K562 (cell line): ENCODE data around the gene SLC34A1. TPM values are rescaled to one million over a fixed set of nuclear protein-coding genes. Genes with fewer than 3 reads are reported as not detected.

Experiments used
- DACH1 ChIP-seq: fragments of 450-650 bp; IDR thresholded peaks from 2 replicates; pipeline ENCODE4 v1.6.1; 2018; ENCODE audit not compliant: partially characterized antibody
- EWSR1 ChIP-seq: fragments of 450-650 bp; IDR thresholded peaks from 2 replicates; pipeline ENCODE4 v1.6.1; 2018; ENCODE audit warnings: borderline replicate concordance, mild to moderate bottlenecking, low read depth, moderate library complexity; ENCODE audit not compliant: partially characterized antibody
- HBP1 ChIP-seq: fragments of 450-650 bp; formaldehyde crosslinking; IDR thresholded peaks from 2 replicates; pipeline ENCODE4 v1.4.0; 2022; ENCODE audit warnings: missing genetic modification characterization
- HDAC1 ChIP-seq, 2 experiments: fragments of 450-650 bp; IDR thresholded peaks; 2 replicates each; pipeline ENCODE4 v1.6.1; 2016 to 2017; ENCODE audit warnings: inconsistent platforms in 1 of 2, mild to moderate bottlenecking in 1 of 2, moderate library complexity in 1 of 2
- ILF3 ChIP-seq: fragments of 450-650 bp; IDR thresholded peaks from 2 replicates; pipeline ENCODE4 v1.6.1; 2018; ENCODE audit warnings: antibody characterized with exemption, mild to moderate bottlenecking, moderate library complexity, borderline replicate concordance
- IRF1 ChIP-seq: sonication (generic); formaldehyde crosslinking; IDR thresholded peaks from 2 replicates; pipeline ENCODE4 v1.8.0; 2022; ENCODE audit warnings: missing genetic modification reagents, mild to moderate bottlenecking, borderline replicate concordance
- IRF9 ChIP-seq: fragments of 450-650 bp; IDR thresholded peaks from 2 replicates; pipeline ENCODE4 v1.6.1; 2016; ENCODE audit warnings: missing biosample characterization, missing genetic modification characterization
- LCOR ChIP-seq: sonication (generic); formaldehyde crosslinking; IDR thresholded peaks from 2 replicates; pipeline ENCODE4 v1.8.0; 2022; ENCODE audit warnings: mild to moderate bottlenecking, missing genetic modification reagents
- MAFF ChIP-seq: IDR thresholded peaks from 2 replicates; pipeline ENCODE4 v1.6.1; 2012; ENCODE audit warnings: low read length, improper control_type of control experiment
- MXD1 ChIP-seq: fragments of 250-450 bp; sonication (Bioruptor Pico); IDR thresholded peaks from 2 replicates; pipeline ENCODE4 v1.8.0; 2021; ENCODE audit warnings: borderline replicate concordance, mild to moderate bottlenecking, moderate library complexity; ENCODE audit not compliant: poor library complexity, severe bottlenecking
- NCOA2 ChIP-seq, 2 experiments: fragments of 450-650 bp; IDR thresholded peaks; 2 replicates each; pipeline ENCODE4 v1.6.1; 2018; ENCODE audit warnings: mild to moderate bottlenecking in 2 of 2, moderate library complexity in 1 of 2; ENCODE audit not compliant: partially characterized antibody in 2 of 2
- PHF21A ChIP-seq: fragments of 450-650 bp; IDR thresholded peaks from 2 replicates; pipeline ENCODE4 v1.6.1; 2017; ENCODE audit warnings: low read depth, borderline replicate concordance
- RNF2 ChIP-seq: sonication (generic); IDR thresholded peaks from 2 replicates; pipeline ENCODE4 v1.6.1; 2016
- SIRT6 ChIP-seq: IDR thresholded peaks from one replicate; pipeline ENCODE4 v1.6.1; 2012; ENCODE audit warnings: low read depth, mild to moderate bottlenecking, control low read depth, inconsistent platforms, low read length, moderate library complexity
- THAP7 ChIP-seq: fragments of 250-450 bp; sonication (Bioruptor Pico); IDR thresholded peaks from 2 replicates; pipeline ENCODE4 v1.5.0; 2021
- ZFPM2 ChIP-seq: fragments of 250-450 bp; sonication (Bioruptor Pico); IDR thresholded peaks from 2 replicates; pipeline ENCODE4 v1.5.1; 2022; ENCODE audit warnings: mild to moderate bottlenecking
- ZNF277 ChIP-seq: fragments of 250-450 bp; sonication (Bioruptor Pico); IDR thresholded peaks from 2 replicates; pipeline ENCODE4 v1.8.0; 2022; ENCODE audit warnings: inconsistent platforms, mild to moderate bottlenecking, moderate library complexity, borderline replicate concordance
- ZNF280B ChIP-seq: fragments of 250-450 bp; sonication (Bioruptor Pico); IDR thresholded peaks from 2 replicates; pipeline ENCODE4 v1.5.1; 2021; ENCODE audit warnings: mild to moderate bottlenecking
- ZNF584 ChIP-seq: fragments of 200-800 bp; sonication (Bioruptor generic); IDR thresholded peaks from 2 replicates; pipeline ENCODE4 v1.6.1; 2016; ENCODE audit warnings: low read depth, mild to moderate bottlenecking, missing genetic modification characterization, missing compliant biosample characterization
- polyA plus RNA-seq, 8 experiments: library from polyadenylated mRNA; depleted of rRNA in 4 of 8; stranded (reverse) in 5 of 8; unstranded in 3 of 8; fragments of >200 nt; fragmentation: Nextera tagmentation in 2 of 8; fragmentation: Illumina TruSeq in 1 of 8; extraction: Ambion mirVana in 2 of 8; extraction: Trizol in 1 of 8; gene quantifications; 2 replicates each; pipeline versions ENCODE4 v1.2.1 to v1.2.3, GENCODE V29; 2011 to 2014; ENCODE audit warnings: inconsistent platforms in 1 of 8, missing spikeins in 1 of 8
- total RNA-seq, 7 experiments: library from RNA; depleted of rRNA in 6 of 7; stranded (reverse); fragments of >200 nt in 6 of 7; fragmentation: Illumina TruSeq in 2 of 7; extraction: Trizol in 2 of 7; gene quantifications; 2 replicates each; pipeline versions ENCODE4 v1.2.1 to v1.2.3, GENCODE V29; 2011 to 2021; ENCODE audit warnings: low replicate concordance in 1 of 7

The SLC34A1 gene
- total and polyA plus RNA-seq, 9 of the 15 experiments (the other 6 are each of a cell fraction or from before 2014, with no cell fraction given), result not detected

- TF ChIP-seq ZNF277 (CRISPR knock-in tag) (no peak), ZNF584 (CRISPR knock-in tag) (no peak), PHF21A (no peak), IRF1 (0 out of 2 replicates have a peak, but pooled peaks have one; percentile 5), MXD1 (peak; percentile 55), LCOR (CRISPR knock-in tag) (peak; percentile 82), SIRT6 (no peak), EWSR1 (no peak), RNF2 (no peak; the same call in 1 of the 2 replicates), IRF9 (tag) (no peak), THAP7 (CRISPR knock-in tag) (no peak), HBP1 (CRISPR knock-in tag) (no peak), ZFPM2 (CRISPR knock-in tag) (no peak), ZNF280B (CRISPR knock-in tag) (no peak), ILF3 (no peak), NCOA2 (IDR thresholded peaks at IDR 0.05; ENCODE audit: partially characterized antibody in 2 of 2) (peak in 1 of 2 experiments; percentile 80), MAFF (no peak), DACH1 (no peak), HDAC1 (IDR thresholded peaks at IDR 0.05) (peak in 1 of 2 experiments; percentile 83; a peak in 2 of 4 replicates)
Observed at GRCh38 chr5:177403792-177404640, 19.8 kb downstream of the SLC34A1 start (continued).
